Measurements from ENCODE around the gene FSTL5. TPM values are rescaled to one million over a fixed set of nuclear protein-coding genes. Genes with fewer than 3 reads are reported as not detected.

FSTL5 gene
- total and polyA plus RNA-seq, 9 of the 15 experiments (the other 6 are each of a cell fraction or from before 2014, with no cell fraction given), result 0.09 to 3.1 (median 0.50) TPM; not detected in 1

GRCh38 chr4:161717084-161717483, 446.7 kb downstream of the FSTL5 start:
- no TSS peak for BruUV-seq (replicated peaks)
- intact Hi-C loops (cut with micrococcal nuclease) (no loop called here), in situ Hi-C loops (cut with MboI) (no loop called here)
- H3K9me3 ChIP-seq (replicated peaks; ENCODE audit: control insufficient read depth, insufficient read depth, low read depth, low read length), result no peaks in the 10 kb centered on the region
- no peak overlapping the region for H2AFZ ChIP-seq (ENCODE audit: low read depth, low read length)
- TF ChIP-seq, protein P1, sequence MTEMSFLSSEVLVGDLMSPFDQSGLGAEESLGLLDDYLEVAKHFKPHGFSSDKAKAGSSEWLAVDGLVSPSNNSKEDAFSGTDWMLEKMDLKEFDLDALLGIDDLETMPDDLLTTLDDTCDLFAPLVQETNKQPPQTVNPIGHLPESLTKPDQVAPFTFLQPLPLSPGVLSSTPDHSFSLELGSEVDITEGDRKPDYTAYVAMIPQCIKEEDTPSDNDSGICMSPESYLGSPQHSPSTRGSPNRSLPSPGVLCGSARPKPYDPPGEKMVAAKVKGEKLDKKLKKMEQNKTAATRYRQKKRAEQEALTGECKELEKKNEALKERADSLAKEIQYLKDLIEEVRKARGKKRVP (CRISPR knock-in tag; IDR thresholded peaks at IDR 0.05), result no peak
- no peak for TF ChIP-seq MTF1 (CRISPR knock-in tag; IDR thresholded peaks at IDR 0.05; ENCODE audit: borderline replicate concordance)
- no peak for TF ChIP-seq BRF2 (IDR thresholded peaks at IDR 0.05; ENCODE audit: borderline replicate concordance, insufficient read depth, insufficient read length)
- no peak for TF ChIP-seq FOXP1 (CRISPR knock-in tag; IDR thresholded peaks at IDR 0.05)
- TF ChIP-seq RBM17 (IDR thresholded peaks at IDR 0.05; ENCODE audit: borderline replicate concordance, low read depth, low read length), result no peak
- TF ChIP-seq MAFF (IDR thresholded peaks at IDR 0.05; ENCODE audit: low read length), result no peak
- TF ChIP-seq RBM34 (IDR thresholded peaks at IDR 0.05; ENCODE audit: borderline replicate concordance, insufficient read depth, low read length), result no peak
- TF ChIP-seq ZNF263 (CRISPR knock-in tag; IDR thresholded peaks at IDR 0.05; ENCODE audit: borderline replicate concordance), result no peak
- no peak for TF ChIP-seq SNAPC5 (CRISPR knock-in tag; IDR thresholded peaks at IDR 0.05)
- no peak for TF ChIP-seq ZNF217 (CRISPR knock-in tag; IDR thresholded peaks at IDR 0.05)
- TF ChIP-seq, protein P2, sequence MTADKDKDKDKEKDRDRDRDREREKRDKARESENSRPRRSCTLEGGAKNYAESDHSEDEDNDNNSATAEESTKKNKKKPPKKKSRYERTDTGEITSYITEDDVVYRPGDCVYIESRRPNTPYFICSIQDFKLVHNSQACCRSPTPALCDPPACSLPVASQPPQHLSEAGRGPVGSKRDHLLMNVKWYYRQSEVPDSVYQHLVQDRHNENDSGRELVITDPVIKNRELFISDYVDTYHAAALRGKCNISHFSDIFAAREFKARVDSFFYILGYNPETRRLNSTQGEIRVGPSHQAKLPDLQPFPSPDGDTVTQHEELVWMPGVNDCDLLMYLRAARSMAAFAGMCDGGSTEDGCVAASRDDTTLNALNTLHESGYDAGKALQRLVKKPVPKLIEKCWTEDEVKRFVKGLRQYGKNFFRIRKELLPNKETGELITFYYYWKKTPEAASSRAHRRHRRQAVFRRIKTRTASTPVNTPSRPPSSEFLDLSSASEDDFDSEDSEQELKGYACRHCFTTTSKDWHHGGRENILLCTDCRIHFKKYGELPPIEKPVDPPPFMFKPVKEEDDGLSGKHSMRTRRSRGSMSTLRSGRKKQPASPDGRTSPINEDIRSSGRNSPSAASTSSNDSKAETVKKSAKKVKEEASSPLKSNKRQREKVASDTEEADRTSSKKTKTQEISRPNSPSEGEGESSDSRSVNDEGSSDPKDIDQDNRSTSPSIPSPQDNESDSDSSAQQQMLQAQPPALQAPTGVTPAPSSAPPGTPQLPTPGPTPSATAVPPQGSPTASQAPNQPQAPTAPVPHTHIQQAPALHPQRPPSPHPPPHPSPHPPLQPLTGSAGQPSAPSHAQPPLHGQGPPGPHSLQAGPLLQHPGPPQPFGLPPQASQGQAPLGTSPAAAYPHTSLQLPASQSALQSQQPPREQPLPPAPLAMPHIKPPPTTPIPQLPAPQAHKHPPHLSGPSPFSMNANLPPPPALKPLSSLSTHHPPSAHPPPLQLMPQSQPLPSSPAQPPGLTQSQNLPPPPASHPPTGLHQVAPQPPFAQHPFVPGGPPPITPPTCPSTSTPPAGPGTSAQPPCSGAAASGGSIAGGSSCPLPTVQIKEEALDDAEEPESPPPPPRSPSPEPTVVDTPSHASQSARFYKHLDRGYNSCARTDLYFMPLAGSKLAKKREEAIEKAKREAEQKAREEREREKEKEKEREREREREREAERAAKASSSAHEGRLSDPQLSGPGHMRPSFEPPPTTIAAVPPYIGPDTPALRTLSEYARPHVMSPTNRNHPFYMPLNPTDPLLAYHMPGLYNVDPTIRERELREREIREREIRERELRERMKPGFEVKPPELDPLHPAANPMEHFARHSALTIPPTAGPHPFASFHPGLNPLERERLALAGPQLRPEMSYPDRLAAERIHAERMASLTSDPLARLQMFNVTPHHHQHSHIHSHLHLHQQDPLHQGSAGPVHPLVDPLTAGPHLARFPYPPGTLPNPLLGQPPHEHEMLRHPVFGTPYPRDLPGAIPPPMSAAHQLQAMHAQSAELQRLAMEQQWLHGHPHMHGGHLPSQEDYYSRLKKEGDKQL (CRISPR knock-in tag; IDR thresholded peaks at IDR 0.05; ENCODE audit: borderline replicate concordance), result no peak
- no peaks in the 10 kb centered on the region for H3K36me3 ChIP-seq (ENCODE audit: control insufficient read depth, insufficient read depth, low read length)
- ChIA-PET CTCF (ENCODE audit: low intra/inter-chr PET ratio) (no interaction called here), POLR2A (no interaction called here)
- DNase-seq (ENCODE audit: extremely low read depth in 1 of 4, low spot score in 3 of 4), result no peak
- no peaks in the 10 kb centered on the region for H3K79me2 ChIP-seq (ENCODE audit: control insufficient read depth, insufficient read depth, low read length)
- no peaks in the 10 kb centered on the region for H3K27me3 ChIP-seq (ENCODE audit: control insufficient read depth in 2 of 2, insufficient read depth in 2 of 2, low read length in 2 of 2)
- no peak for FAIRE-seq
- no CpG with 5 or more reads among the region's 1 CpG for WGBS (ENCODE audit: insufficient coverage, low coverage, missing lambda C conversion rate)
- ATAC-seq, result no peak
- no peak overlapping the region for H3K27ac ChIP-seq (ENCODE audit: extremely low read depth, low read depth, low read length)
- H3K4me2 ChIP-seq (ENCODE audit: insufficient read depth, low read length), result no peak overlapping the region
- no peak overlapping the region for H3K4me3 ChIP-seq
- no peaks in the 10 kb centered on the region for H3K9me1 ChIP-seq (ENCODE audit: control insufficient read depth, insufficient read depth, low read length)
- no peaks in the 10 kb centered on the region for H3K4me1 ChIP-seq (replicated peaks in 1 of 2; ENCODE audit: control insufficient read depth in 2 of 2, insufficient read depth in 2 of 2, low read length in 2 of 2)
- H3K9ac ChIP-seq (ENCODE audit: insufficient read depth in 1 of 2, low read depth in 2 of 2, low read length in 2 of 2), result no peak overlapping the region
- no peaks in the 10 kb centered on the region for H4K20me1 ChIP-seq (replicated peaks; ENCODE audit: control insufficient read depth, insufficient read depth, low read length)
